SH-SY5Y (cell line): ENCODE results near the gene NXPH4.

ENCODE experiments used
- GATA2 ChIP-seq: IDR thresholded peaks from 2 replicates; pipeline ENCODE4 v1.6.1; 2011; ENCODE audit warnings: mild to moderate bottlenecking, low read depth, low read length
- GATA3 ChIP-seq: IDR thresholded peaks from 2 replicates; pipeline ENCODE4 v1.6.1; 2011; ENCODE audit warnings: low read depth, mild to moderate bottlenecking, low read length, moderate library complexity

DNA sequence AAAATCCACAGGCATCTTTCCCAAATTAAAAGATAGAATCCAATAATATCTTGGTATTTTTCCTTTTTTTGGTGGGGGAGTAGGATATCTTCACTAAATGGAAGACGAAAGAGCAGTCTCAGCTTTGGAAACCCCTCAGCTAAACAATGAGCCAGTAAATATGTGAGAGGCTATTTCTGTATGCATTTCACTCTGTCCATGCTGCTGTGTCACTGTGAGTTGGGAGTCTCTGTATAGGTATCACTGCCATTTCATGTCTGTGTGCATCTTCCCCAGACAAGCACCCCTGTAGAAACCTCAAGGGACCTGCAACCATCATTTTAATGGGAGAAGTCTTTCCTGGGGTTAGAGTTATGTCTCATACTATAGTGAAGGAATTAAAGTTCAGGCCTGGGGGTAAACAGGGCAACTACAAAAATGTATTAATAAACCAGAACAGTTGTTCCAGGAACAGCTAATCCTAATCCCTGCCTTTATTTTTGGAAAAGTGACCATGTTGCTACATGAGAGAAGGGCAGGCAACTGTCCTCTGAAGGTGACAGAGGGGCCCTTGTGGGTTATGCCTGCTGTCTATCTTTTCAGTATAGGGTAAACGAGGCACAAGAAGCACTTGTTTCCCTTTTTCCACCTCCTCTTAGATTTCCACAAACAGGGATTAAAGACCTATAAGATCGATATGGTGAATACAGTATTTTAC lies 45.7 kb downstream of the NXPH4 start:
- TF ChIP-seq GATA3 (no peak), GATA2 (no peak)
